Upper lobe of left lung (tissue), 6 donors: ENCODE data around the gene FZD1. TPM values are rescaled to one million over a fixed set of nuclear protein-coding genes. Genes with fewer than 3 reads are reported as not detected.

ENCODE experiments used
- ATAC-seq, 2 donors: fragments of 200-7000 bp; cut with Tn5 transposase; one replicate each; pipeline ENCODE4 v1.9.1; 2022; ENCODE audit warnings: mild to moderate bottlenecking in 2 of 2, moderate library complexity in 2 of 2; ENCODE audit not compliant: low FRiP score in 2 of 2
- DNase-seq, 2 donors: peaks; one replicate each; pipeline ENCODE4 v3.0.0-alpha.2; 2019 to 2020
- H3K27ac ChIP-seq, 4 donors: fragments of 200-600 bp; sonication (generic); one replicate each; pipeline ENCODE4 v1.5.1; 2016 to 2019
- H3K27me3 ChIP-seq, 4 donors: fragments of 200-600 bp; sonication (generic); one replicate each; pipeline ENCODE4 v1.5.1; 2017 to 2019
- H3K36me3 ChIP-seq, 4 donors: fragments of 200-600 bp; sonication (generic); one replicate each; pipeline ENCODE4 v1.5.1; 2016 to 2019
- H3K4me1 ChIP-seq, 4 donors: fragments of 200-600 bp; sonication (generic); one replicate each; pipeline ENCODE4 v1.5.1; 2018 to 2019
- H3K4me3 ChIP-seq, 4 donors: fragments of 200-600 bp; sonication (generic); one replicate each; pipeline ENCODE4 v1.5.1; 2017 to 2019; ENCODE audit warnings: mild to moderate bottlenecking in 2 of 4, moderate library complexity in 1 of 4
- H3K9me3 ChIP-seq, 4 donors: fragments of 200-600 bp; sonication (generic); one replicate each; pipeline ENCODE4 v1.5.1; 2018 to 2019
- CTCF ChIP-seq, 6 experiments: fragments of 450-650 bp in 4 of 6; fragments of 200-600 bp in 2 of 6; sonication (generic) in 2 of 6; IDR thresholded peaks; one replicate each; pipeline ENCODE4 v1.5.1; 2016 to 2019; ENCODE audit warnings: antibody characterized with exemption in 6 of 6
- EP300 ChIP-seq, 4 donors: sonication (generic); formaldehyde crosslinking; IDR thresholded peaks; one replicate each; pipeline ENCODE4 v1.5.1; 2017; ENCODE audit warnings: antibody characterized with exemption in 4 of 4, control low read depth in 2 of 4
- POLR2A ChIP-seq, 4 donors: fragments of 450-650 bp; IDR thresholded peaks; one replicate each; pipeline ENCODE4 v1.5.1; 2016 to 2017; ENCODE audit warnings: antibody characterized with exemption in 4 of 4, mild to moderate bottlenecking in 2 of 4
- POLR2AphosphoS5 ChIP-seq, 2 donors: sonication (generic); formaldehyde crosslinking; IDR thresholded peaks; one replicate each; pipeline ENCODE4 v1.5.1; 2017; ENCODE audit warnings: antibody characterized with exemption in 2 of 2
- WGBS, 2 donors: methylation state at CpG; one replicate each; pipeline ENCODE4 v1.1.5; 2017 to 2018; 5-methylcytosine and 5-hydroxymethylcytosine counted together
- total RNA-seq, 6 donors: library from RNA; depleted of rRNA in 4 of 6; stranded (reverse); fragments of >200 nt in 4 of 6; gene quantifications; one replicate each; pipeline versions ENCODE4 v1.1.0 to v1.2.1, GENCODE V29; 2016 to 2021
- donor health status: DM: no; HTN: no; CAD: no; lungs with moderate emphysema.
- donor health status: DM: no; HTN: yes; CAD: no; lungs with severe emphysema.

The FZD1 gene
- 10 to 100 TPM in 5 of 6 donors, 1 to 10 TPM in 1; 6.3 to 25.8 (median 15.0) TPM for total RNA-seq

GRCh38 chr7:91264046-91264923 lies at the start of gene FZD1:
Gene FZD1 (plus strand): TSS chr7:91264433. CDS start chr7:91264881, 448 bp downstream.
- WGBS, 2 donors, result 0% methylated on average over 25 to 51 of the region's 90 CpGs
- Histone ChIP-seq H3K4me3 (peak within 1 kb of the TSS; percentile 79 to 93 (median 88)), H3K9me3 (no peaks in the 10 kb centered on the region), H3K36me3 (no peaks in the 10 kb centered on the region), H3K27ac (peak within 1 kb of the TSS; percentile 91 to 98 (median 96)), H3K4me1 (peaks cover 18 to 34% (median 24%) of the 10 kb centered on the region in 4 donors), H3K27me3 (no peaks in the 10 kb centered on the region)
- TF ChIP-seq POLR2AphosphoS5 (IDR thresholded peaks at IDR 0.05) (peak in 1 of 2 donors; percentile 90), CTCF (IDR thresholded peaks at IDR 0.05) (peak in 2 of 6 experiments; percentile 12 to 40), EP300 (IDR thresholded peaks at IDR 0.05) (peak in 1 of 4 donors; percentile 48), POLR2A (IDR thresholded peaks at IDR 0.05) (peak in 3 of 4 donors; percentile 35 to 88 (median 75))
- DNase-seq (peak; percentile 96 to 97), ATAC-seq (peak; percentile 96 to 99)

GRCh38 chr7:91226411-91226810 lies 37.8 kb upstream of the FZD1 start:
- WGBS, 2 donors, result 66 to 70% methylated on average over 2 of the region's 2 CpGs
- DNase-seq (no peak), ATAC-seq (no peak)
- Histone ChIP-seq H3K27me3 (no peaks in the 10 kb centered on the region), H3K4me1 (no peaks in the 10 kb centered on the region), H3K4me3 (no peak overlapping the region), H3K36me3 (no peaks in the 10 kb centered on the region), H3K9me3 (no peaks in the 10 kb centered on the region), H3K27ac (no peak overlapping the region)
- TF ChIP-seq EP300 (IDR thresholded peaks at IDR 0.05) (no peak), CTCF (IDR thresholded peaks at IDR 0.05) (no peak), POLR2AphosphoS5 (IDR thresholded peaks at IDR 0.05) (no peak), POLR2A (IDR thresholded peaks at IDR 0.05) (no peak)

GRCh38 chr7:91228327-91228726 lies 35.9 kb upstream of the FZD1 start:
- Histone ChIP-seq H3K9me3 (no peaks in the 10 kb centered on the region), H3K27ac (no peak overlapping the region), H3K27me3 (no peaks in the 10 kb centered on the region), H3K4me1 (no peaks in the 10 kb centered on the region), H3K36me3 (no peaks in the 10 kb centered on the region), H3K4me3 (no peak overlapping the region)
- ATAC-seq (no peak), DNase-seq (no peak)
- WGBS, 2 donors, result 82 to 87% methylated on average over 2 of the region's 2 CpGs
- no peak for TF ChIP-seq EP300 (IDR thresholded peaks at IDR 0.05)
- no peak for TF ChIP-seq CTCF (IDR thresholded peaks at IDR 0.05)
- no peak for TF ChIP-seq POLR2A (IDR thresholded peaks at IDR 0.05)

GRCh38 chr7:91228927-91229558 lies 35.2 kb upstream of the FZD1 start:
- Histone ChIP-seq H3K4me3 (no peak overlapping the region), H3K27me3 (no peaks in the 10 kb centered on the region), H3K36me3 (no peaks in the 10 kb centered on the region), H3K27ac (no peak overlapping the region), H3K4me1 (no peaks in the 10 kb centered on the region), H3K9me3 (no peaks in the 10 kb centered on the region)
- ATAC-seq, result no peak
- DNase-seq, result no peak
- WGBS, 2 donors, result 63 to 70% methylated on average over 2 of the region's 2 CpGs
- TF ChIP-seq CTCF (IDR thresholded peaks at IDR 0.05), result no peak
